ENCODE measurements around the gene CEP20.

- TF ChIP-seq CTCF (IDR thresholded peaks at IDR 0.05; ENCODE audit: control extremely low read depth in 1 of 3, insufficient read depth in 1 of 3, low read depth in 1 of 3, low read length in 3 of 3) (no peak), CHD2 (IDR thresholded peaks at IDR 0.05; ENCODE audit: low read length) (no peak), MAFK (IDR thresholded peaks at IDR 0.05; ENCODE audit: low read depth, low read length) (no peak), TAF1 (IDR thresholded peaks at IDR 0.05; ENCODE audit: low read depth, low read length) (no peak), ZNF274 (IDR thresholded peaks at IDR 0.05; ENCODE audit: borderline replicate concordance, extremely low read depth, low read length) (no peak), POLR2AphosphoS5 (IDR thresholded peaks at IDR 0.05; ENCODE audit: low read depth, low read length) (no peak), PHF8 (conservative IDR thresholded peaks at IDR 0.05; ENCODE audit: low read depth, low read length) (no peak), CEBPB (IDR thresholded peaks at IDR 0.05; ENCODE audit: low read depth, low read length) (no peak), POLR2A (IDR thresholded peaks at IDR 0.05; ENCODE audit: control extremely low read depth in 1 of 2, low read depth in 2 of 2, low read length in 2 of 2) (no peak), RAD21 (IDR thresholded peaks at IDR 0.05 in 1 of 2, conservative IDR thresholded peaks at IDR 0.05 in 1 of 2; ENCODE audit: low read depth in 2 of 2, low read length in 2 of 2) (no peak), MAX (IDR thresholded peaks at IDR 0.05) (no peak), YY1 (IDR thresholded peaks at IDR 0.05; ENCODE audit: low read depth, low read length) (no peak)
Observed at GRCh38 chr16:15894571-15895374, 6.4 kb upstream of the CEP20 start.
